Gastrocnemius medialis (tissue), 4 donors: ENCODE data around the gene MEIKIN.

Source experiments
- CTCF ChIP-seq, 5 experiments: fragments of 450-650 bp in 3 of 5; fragments of 200-600 bp in 2 of 5; sonication (generic) in 2 of 5; IDR thresholded peaks in 4 of 5; conservative IDR thresholded peaks in 1 of 5; 1 replicate in 4 of 5; 2 replicates in 1 of 5; pipeline ENCODE4 v1.5.1; 2016 to 2019; ENCODE audit warnings: antibody characterized with exemption in 5 of 5, mild to moderate bottlenecking in 3 of 5, moderate library complexity in 3 of 5
- POLR2A ChIP-seq, 2 donors: fragments of 450-650 bp; IDR thresholded peaks; one replicate each; pipeline ENCODE4 v1.6.1; 2017; ENCODE audit warnings: antibody characterized with exemption in 2 of 2, mild to moderate bottlenecking in 2 of 2, moderate library complexity in 2 of 2

GRCh38 chr5:131760793-131761192, 184.7 kb downstream of the MEIKIN start:
- no peak for TF ChIP-seq POLR2A (IDR thresholded peaks at IDR 0.05)
- TF ChIP-seq CTCF (IDR thresholded peaks at IDR 0.05 in 4 of 5, conservative IDR thresholded peaks at IDR 0.05 in 1 of 5), result no peak
